Bladder microvascular endothelial cell (primary cell): Measurements from ENCODE around the gene ZDHHC19. TPM values are rescaled to one million over a fixed set of nuclear protein-coding genes. Genes with fewer than 3 reads are reported as not detected.

ENCODE experiments used
- total RNA-seq: library from RNA; depleted of rRNA; stranded (reverse); fragments of >200 nt; gene quantifications from 2 replicates; pipeline ENCODE4 v1.2.3, GENCODE V29; 2014

ZDHHC19 gene
- not detected in 2 replicates for total RNA-seq

GRCh38 chr3:196210673-196211556 is at the start of gene ZDHHC19:
ZDHHC19 (minus strand) TSS chr3:196211400; CDS start chr3:196211315, 85 bp downstream.

GRCh38 chr3:196216089-196216564 is 4.9 kb upstream of the ZDHHC19 start, which contains the start of gene SLC51A:
SLC51A (plus strand) TSS chr3:196216534; CDS start chr3:196216713, 179 bp downstream.

Other genes with a start within 250 kb of the ZDHHC19 start
- 86.1 and 151 TPM in 2 replicates for gene TFRC, start 129.3 kb downstream of the ZDHHC19 start, total RNA-seq
- not detected in 2 replicates for gene SLC51A, start 5.1 kb upstream of the ZDHHC19 start, total RNA-seq
- 50.2 and 90.4 TPM in 2 replicates for gene PCYT1A, start 76.3 kb upstream of the ZDHHC19 start, total RNA-seq
- gene DYNLT2B, start 106.8 kb upstream of the ZDHHC19 start, total RNA-seq, result 5.0 and 5.5 TPM in 2 replicates
- gene TM4SF19, start 127.0 kb upstream of the ZDHHC19 start, total RNA-seq, result not detected in 2 replicates
- gene UBXN7, start 221.0 kb upstream of the ZDHHC19 start, total RNA-seq, result 11.3 and 22.7 TPM in 2 replicates